ENCODE data around the gene NUAK2.

Gene NUAK2

DNA sequence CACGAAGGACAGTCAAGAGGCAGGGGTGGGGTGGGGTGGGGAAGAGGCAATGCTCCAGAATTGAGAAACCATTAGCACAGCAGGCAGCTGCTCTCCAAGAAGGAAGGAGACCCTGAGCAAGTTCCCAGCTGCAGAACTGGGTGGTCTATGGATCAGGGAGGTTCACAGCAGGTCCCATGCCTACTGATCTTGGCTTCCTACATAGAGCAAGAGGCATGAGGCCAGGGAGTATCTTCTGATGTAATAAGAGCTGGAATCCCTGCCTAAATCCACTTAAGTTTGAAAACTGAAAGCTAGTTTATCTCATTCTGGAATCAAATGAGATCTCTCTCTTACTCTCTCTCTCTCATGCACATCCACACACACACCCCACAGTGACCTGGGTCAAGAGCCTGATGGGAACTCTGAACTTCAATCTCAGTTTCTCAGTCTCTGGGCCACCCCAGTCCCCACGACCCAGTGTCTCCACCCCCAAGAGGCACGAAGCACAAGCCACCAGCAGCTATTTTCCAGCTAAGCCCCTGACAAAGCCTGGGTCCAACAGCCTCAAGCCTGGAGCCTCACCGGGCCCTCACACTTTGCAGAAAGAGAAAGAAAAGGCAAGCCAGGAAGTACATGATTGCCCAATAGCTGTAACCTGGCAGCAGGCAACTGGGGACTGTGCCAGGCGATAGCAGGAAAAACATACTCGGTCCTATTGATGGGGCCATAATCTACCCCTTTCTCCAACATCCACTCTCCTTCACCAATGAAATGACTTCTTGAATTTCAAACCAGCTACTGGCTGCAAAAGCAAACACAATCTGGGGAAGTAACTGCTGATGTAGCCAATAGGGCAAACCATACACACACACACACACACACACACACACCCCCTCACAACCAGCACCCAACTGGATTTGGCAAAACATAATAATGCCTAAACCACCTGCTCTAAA, 2.2 kb downstream of the NUAK2 start:
- no peak for DNase-seq (ENCODE audit: low read depth in 2 of 2)

DNA sequence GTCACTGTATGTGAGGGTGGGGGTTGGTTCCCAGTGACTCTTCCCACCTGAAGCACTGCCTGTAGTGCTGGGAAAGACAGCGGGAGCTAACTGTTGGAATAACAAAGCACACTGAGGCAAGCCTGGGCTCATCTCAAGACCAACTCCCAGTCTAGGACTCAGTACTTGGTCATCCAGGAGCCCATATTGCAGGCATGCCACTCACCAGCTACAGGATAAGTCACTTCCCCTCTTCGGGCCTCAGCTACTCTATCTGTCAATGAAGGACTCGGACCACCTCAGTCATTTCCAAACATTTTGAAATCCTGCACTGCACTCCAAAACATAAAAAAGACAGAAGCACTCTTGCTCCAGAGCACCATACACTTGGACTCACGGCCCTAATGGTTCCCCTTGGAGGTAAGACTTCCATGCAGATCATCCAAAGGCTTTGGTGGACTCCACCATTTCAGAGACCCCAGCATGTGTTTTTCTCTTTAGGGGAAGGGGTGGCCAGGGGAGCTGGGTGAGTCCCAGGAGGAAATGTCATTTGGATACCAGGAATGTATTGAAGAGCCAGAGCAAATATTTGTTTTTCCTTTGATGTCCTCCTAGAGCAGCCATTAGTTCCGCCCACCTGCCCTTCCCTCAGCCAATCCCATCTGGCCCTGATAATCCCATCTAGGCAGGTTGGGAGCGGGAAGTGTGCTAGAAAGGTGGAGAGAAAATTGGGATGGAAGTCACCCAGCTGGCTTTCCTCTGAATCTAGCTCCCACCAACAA, 3.1 kb downstream of the NUAK2 start:
- DNase-seq (ENCODE audit: low read depth in 2 of 2): no peak

DNA sequence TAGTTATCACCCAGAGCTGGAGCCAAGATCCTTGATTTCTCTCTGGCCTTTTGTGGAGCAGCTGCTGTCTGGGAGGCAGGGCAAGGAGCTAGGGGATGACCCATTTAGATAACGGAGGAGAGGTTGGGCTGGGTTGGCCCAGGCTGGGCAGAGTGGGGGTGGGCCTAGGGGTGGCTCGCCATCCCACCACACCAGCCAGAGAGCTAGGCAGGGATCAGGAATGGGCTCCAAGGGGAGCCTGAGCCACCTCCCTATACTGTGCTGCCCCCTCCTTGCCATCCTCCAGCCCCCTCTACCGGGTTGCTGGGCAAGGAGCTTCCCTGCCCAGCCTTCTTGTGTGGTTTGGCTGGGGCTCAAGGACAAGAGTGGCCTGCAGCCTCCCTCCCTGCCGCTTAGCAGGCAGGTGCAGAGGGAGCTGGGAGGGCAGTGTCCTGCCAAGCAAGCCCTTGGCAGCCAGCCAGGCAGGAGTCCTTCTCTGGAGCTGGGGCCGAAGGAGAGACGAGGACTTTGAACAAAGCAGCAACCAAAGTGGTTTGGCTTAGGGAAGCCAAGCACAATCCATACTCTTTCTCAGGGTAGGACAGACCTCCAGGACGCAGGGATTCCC, 4.1 kb downstream of the NUAK2 start:
- DNase-seq (ENCODE audit: low read depth in 2 of 2): no peak

DNA sequence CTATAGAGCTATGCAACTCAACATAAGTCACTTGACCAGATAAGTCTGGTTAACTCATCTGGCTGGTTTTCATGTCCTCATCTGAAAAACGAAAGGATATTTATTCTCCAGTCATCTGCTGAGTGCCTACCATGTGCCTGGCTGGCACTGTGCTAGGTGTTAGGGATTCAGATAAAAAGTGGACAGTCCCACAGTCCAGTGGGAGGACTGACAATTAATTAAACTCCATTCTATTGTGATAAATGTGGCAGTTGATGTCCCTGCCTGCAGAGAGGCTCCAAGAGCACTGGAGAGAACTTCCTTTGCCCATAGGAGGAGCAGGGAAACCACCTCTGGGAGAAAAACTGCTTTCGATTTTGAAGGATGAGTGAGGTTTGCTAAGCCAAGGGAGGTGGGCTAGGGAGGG, 5.4 kb downstream of the NUAK2 start:
- no peak for DNase-seq (ENCODE audit: low read depth in 2 of 2)

DNA sequence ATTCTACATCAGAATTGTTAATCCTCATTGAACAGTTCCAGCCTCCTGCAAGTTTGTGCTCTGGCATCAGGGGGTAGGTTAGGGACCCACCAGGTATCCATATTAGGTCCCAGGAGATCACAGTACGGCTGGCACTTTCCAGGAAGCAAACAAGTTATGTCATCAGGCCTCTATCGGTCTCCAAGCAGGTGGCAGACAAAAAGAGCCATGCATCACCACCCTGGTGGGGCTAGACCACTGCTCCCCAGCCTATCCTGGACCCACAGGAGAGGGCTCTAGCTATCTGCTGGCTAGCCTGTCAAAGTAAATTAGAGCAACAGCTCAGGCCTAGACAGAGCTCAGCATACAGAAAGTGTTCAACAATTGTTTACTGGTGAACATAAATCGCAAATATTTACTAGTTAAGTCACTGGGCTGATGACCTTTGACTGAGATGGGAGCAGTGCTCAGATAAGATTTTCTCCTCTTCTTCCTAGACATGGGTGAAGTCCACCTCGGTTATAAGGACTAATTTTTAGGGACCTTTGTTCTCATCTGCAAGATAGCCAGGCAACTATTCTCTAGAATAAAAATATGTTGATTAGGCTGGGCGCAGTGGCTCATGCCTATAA, 6.4 kb downstream of the NUAK2 start:
- no peak for DNase-seq (ENCODE audit: low read depth in 2 of 2)

DNA sequence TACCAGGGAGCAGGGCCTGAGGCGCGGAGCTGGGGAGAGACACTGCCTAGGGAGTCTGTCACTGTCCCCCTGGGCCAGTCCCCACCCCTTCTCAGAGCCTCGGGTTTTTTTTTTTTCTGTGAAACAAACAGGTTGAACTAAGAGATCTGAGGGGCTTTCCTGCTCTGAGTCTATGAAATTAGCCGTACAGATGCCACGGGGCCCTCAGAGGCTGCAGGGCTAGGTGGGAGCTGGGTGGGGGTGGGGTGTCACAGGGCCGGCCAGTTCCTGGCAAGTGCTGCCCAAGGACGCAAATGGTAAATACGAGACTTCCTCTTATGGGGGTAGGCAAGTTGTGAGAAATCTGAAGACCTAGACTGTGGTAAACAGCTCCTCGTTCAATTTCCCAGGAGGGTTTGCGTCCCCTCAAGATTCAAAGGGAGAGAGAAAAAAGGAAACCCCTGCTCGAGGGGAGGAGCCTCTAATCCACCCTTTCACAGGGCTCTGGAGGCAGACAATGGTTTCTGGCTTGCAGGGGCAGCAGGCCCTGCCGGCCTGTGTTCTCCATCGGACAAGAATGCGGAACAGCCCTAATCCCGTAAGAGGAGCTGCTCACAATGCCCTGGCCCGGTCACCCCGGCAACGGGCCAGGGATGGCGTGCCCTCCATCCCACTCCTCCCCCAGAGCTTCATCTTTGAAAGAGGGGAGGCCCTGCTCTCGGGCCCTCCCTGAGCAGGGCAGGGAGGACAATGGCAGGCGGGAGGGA, 7.8 kb downstream of the NUAK2 start:
- DNase-seq (ENCODE audit: low read depth in 2 of 2): no peak

DNA sequence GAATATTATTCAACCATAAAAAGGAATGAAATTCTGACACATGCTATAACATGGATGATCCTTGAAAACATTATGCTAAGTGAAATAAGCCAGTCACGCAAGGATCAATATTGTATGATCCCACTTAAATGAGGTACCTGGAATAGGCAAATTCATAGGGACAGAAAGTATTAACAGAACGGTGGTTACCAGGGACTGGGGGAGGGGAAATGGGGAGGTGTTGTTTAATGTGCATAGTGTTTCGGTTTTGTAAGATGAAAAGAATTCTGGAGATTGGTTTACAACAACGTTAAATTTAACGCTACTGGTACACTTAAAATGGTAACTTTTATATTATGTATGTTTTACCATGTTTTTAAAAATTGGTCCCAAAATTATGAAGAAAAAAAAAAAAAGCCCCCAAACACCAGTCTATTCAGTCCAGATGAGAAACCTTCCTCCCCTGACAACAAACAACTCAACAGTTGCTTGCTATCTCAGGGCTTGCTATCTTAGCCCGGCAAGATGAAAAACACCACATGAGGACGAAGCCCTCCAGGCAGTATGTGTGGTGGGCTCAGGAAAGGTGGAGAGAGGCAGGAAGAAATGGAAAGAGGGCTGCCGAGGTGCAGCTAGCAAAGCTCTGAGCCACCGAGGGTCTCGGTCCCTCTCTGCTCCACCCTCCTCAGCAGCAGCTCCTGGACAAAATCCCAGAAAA, 8.5 kb downstream of the NUAK2 start:
- no peak for DNase-seq (ENCODE audit: low read depth in 2 of 2)

DNA sequence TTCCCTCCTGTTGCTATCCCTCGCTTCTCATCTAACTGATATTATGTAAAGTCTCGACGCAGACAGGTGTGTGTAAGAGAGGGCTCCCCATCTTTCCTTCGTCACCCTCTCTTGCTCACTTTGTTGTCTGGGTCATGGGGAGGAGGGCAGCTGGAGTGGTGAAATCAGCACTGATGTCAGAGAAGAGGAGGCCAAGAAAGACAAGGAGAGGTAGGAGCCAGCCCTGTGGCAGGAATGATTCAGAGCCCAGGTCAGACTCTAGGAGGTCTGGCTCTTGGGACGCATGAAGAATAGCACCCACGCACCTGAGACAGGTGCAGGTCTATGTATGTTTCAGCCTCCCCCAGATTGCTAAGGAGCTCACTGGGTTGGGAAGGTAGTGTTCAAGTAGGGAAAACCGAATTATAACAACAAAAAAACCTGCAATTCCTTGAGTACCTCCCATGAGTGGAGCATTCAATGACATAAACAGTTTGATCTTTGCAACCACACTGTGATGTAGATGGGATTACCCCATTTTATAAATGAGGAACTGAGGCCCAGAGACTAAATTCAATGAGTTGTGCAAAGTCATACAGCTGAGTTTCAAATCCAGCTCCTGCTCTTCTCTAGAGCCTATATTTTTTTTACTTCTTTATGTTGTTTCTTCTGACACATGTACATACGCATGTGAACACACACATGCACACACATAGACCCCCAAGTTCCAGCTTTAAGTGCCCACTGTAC, 10.4 kb downstream of the NUAK2 start:
- no peak for DNase-seq (ENCODE audit: low read depth in 2 of 2)

DNA sequence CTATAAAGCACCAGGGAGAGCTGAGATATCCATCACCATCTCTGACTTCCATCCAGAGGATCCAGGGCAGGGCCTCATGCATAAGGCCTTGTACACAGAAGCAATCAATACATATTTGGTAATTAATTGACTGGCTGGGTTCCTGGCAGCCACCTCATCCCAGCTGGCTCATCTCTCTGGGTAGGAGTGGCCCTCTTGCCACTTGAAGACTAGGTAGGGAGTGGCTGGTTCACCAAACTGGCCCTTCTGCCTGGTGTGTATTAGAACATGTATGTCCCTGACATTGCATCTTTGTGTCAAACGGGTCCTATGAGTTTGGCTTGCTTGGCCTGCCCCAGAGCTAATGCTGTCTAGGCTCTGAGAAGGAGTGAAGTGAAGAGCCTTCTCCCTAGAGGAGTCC, 11.8 kb downstream of the NUAK2 start:
- no peak for DNase-seq (ENCODE audit: low read depth in 2 of 2)

DNA sequence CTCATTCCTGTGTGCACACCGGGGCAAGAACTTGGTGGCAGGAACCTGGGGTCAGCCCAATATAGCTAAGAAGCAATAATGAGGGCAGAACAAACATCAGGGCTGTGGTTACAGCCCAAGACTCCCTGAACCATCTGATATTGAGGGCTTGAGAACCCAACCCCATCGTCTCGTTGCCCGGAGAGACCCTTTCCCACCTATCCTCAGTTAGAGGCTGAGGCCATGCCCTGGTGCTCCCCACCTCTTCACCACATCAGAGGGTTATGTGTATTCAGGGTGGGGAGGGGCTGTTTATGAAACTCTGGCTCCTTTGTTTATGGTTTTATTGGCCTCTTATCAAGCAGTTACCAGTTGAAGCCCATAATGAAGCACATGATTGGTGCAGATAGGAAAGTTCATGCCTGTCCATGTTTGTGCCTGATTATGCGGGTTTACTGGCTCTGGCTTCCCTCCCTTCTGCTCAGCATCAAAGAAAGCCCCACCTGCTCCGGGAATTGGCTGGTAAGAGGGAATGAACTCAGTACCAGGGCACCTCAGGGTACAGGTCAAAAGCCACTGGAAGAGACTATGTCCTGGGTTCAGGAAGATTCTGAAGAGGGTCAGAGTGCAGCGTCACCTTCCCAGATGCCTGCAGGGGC, 14.5 kb downstream of the NUAK2 start:
- no peak for DNase-seq (ENCODE audit: low read depth in 2 of 2)

DNA sequence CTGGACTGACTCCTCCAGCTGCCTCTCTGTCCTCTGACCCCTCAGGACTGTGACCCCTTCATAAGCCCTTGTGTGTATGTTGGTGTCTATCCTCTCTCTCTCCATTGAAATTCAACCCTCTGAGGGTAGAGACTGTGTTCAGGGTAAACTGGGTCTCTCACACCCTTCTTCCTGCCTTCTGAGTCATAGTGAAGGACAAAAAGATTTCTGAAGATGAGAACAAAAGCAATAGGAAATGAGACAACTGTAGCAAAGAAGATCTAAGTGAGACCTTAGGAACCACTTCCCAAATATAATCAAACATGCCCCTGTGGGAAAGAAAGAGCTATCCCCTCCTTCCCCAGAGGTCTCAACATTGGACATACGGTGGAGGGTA, 16.9 kb downstream of the NUAK2 start:
- no peak for DNase-seq (ENCODE audit: low read depth in 2 of 2)

DNA sequence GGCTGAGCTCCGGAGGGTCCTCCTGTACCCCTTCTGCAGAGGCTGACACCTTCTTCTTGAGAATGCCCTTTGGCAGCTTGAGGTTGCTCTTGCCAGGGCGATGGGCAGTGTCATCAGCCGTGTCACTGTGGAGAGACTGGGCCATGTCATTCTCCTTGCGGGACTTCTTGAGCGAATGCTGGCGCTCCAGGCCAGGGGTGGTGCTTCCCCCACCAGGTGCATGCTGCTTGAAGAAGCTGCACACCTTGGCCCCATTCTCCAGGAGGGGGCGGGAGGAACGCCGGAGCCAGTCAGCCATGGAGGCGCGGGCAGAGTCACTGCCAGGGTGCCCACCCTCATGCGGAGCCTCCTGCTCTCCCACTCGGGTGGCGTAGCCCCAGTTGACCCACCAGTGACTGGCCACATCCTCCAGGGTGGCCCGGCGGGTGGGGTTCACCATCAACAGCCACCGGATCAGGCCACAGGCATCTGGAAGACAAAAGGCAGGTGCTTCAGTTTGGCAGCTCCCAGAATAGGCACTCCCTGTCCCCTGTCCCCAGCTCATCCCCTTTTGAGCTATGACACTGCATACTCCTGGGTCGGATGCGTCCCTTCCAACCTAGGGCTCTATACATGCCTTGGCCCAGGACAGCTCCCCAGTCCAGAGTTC, 17.4 kb downstream of the NUAK2 start:
- DNase-seq (ENCODE audit: low read depth in 2 of 2): no peak

DNA sequence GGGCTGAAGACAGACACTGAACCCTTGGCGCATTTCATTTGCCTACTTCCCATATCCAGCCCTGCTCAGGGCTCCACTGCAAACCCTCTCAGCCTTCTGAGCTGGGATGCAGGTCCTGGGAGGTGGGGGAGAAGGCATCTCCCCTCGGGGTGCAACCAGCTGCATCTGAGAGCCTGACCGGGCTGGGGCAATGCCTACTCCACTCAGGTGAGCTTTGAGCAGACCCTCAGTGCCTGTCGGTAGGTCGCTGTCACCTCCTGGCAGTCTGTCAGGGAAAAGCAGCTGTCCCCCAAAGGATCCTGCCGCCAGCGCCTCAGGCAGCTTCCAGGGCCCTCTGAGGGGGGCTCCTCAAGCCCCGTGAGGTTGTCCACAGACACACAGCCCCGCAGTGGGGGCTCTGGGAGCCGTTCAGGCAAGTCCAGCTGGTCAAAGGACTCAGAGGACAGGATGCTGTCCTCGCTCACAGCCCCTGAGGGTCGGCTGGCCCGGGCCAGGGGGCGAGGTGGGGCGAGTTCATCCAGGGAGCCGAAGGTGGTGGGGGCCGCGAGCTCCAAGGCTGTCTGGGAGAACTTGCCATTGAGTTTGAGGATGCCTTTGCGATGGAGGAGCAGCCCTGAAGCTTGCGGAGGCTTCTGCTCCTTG, 18.2 kb downstream of the NUAK2 start:
- no peak for DNase-seq (ENCODE audit: low read depth in 2 of 2)

DNA sequence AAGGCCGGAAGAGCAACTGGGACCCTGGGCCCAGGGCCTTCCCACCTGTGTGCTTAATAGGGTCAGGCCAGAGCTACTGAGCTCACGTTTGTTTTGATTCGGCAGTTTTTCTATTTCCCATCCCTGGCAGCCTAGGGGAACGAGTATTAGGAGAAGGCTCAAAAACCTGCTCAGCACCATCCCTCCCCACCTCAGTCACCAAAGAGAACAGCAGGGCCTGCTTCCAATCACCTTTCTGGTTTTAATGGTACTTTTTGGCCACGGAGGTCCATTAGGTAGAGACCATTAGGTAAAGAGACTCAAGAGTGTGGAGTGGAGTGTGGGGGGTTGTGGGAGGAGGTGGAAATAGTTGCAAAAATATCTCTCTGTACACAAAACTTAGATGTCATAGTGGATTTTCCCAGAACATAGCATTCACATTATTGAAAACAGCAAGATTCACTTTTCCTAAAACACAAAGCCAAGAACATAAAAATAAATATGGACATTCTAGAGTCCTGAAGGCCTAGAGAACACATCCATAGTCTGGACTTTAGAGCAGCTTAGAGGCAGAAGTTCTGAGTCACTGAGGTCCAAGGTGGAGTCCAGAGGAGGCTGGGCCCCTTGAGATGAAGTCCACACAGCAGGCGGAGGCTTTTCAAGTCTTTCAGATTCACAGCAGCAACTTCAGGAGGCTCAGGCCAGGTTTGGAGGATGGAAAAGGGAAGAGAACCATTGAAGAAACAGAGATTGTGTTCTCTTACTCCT, 19.5 kb downstream of the NUAK2 start:
- DNase-seq (ENCODE audit: low read depth in 2 of 2): no peak

DNA sequence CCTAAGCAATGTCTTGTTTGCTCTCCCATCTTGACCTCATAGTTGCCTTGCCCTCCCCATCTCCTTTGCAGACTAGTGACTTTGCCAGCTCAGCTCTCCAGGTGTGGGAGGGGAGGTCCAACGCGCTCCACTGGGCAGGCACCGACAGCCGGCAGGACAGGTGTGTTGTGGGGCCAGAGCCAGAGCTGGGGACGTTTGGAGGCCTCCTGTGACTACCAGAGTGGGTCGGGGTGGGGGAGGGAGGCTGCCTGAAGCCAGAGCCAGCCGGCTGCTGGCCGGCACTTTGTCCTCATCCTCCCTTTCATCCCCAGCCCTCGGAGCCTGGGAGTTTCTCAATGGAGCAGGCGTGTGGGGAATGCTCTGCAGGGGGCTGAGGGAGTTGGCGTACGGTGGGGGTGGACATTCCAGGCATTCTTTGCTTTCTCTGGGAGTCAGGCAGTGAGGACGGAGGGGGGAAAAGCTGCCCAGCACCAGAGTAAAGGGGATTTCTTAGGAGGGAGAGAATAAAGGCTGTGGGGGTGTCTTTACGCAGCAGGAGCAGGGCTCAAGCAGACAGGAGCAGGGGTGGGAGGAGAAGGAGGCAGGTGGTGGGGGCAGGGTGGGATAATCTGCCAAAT, 20.2 kb downstream of the NUAK2 start:
- DNase-seq (ENCODE audit: low read depth in 2 of 2): no peak

DNA sequence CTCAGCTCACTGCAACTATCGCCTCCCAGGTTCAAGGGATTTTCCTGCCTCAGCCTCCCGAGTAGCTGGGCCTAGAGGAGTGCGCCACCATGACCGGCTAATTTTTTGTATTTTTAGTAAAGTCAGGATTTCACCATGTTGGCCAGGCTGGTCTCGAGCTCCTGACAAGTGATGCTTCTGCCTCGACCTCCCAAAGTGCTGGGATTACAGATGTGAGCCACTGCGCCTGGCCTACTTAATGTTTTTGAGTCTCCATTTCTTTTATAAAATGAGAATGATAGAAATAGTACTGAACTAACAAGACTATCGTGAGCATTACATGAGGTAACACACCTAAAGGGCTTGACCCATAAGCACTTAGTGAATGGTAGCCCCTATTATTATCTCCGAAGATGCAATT, 21.4 kb downstream of the NUAK2 start:
- DNase-seq (ENCODE audit: low read depth in 2 of 2): no peak

DNA sequence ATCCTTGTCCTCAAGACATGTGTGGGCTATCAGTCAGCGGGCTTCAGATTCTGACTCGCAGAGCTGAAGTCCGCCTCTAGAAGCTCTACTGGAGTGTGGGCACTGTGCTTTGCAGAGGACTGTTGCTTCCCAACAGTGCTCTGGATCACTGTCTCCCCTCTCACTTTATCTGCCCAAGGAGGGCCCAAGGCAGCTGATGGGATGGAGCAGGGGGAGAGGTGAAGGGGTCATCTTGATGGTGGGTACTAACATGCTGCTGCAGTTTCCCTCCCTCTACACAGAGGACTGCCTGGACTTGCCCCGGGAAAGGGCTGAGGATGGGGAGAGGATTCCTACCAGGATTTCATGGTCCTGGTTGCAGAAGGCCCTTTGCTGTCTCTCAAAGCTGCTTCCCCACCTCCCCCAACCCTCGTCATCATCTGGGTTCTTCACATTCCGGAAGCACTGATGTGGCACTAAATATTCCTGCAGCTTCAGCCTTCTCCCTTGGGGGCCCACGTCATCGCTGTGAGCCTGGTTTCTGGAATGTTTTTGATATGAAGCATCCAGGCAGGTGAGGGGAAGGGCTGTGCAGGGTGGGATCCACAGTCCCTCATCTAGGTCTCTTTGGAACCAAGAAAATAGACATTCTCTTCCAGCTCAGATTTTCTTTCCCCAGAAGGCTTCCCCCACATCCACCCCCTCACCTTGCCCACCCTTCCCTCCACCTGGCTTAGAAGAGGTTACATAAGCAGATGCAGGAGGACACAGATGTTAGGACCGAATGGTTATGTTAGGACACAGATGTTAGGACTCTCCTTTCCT, 23.2 kb downstream of the NUAK2 start:
- no peak for DNase-seq (ENCODE audit: low read depth in 2 of 2)
